GM12878 (cell line): Measurements from ENCODE around the gene MAP3K7. TPM values are rescaled to one million over a fixed set of nuclear protein-coding genes. Genes with fewer than 3 reads are reported as not detected.

Source experiments
- ATAC-seq: fragments of 200-7000 bp; cut with Tn5 transposase; 3 replicates; pipeline ENCODE4 v1.9.1; 2020; ENCODE audit warnings: mild to moderate bottlenecking, moderate library complexity
- BruUV-seq: library from RNA; stranded (reverse); fragments of 400-500 nt; replicated peaks from 2 replicates; lab custom pipeline; 2021; lab: Mats Ljungman, UMichigan
- CTCF ChIA-PET: fragments of 300-600 bp; sonication (Branson Sonifier 250); formaldehyde crosslinking; extraction: SDS; loops from one replicate; lab custom pipeline; 2021; ENCODE audit warnings: inconsistent platforms; lab: Yijun Ruan, JAX
- POLR2A ChIA-PET: fragments of 350-600 bp; formaldehyde crosslinking; extraction: SDS; loops from one replicate; lab custom pipeline; 2021; ENCODE audit warnings: inconsistent platforms; lab: Charles Lee
- RAD21 ChIA-PET: fragments of 300-600 bp; sonication (Branson Sonifier 250); formaldehyde crosslinking; loops from one replicate; lab custom pipeline; 2023; ENCODE audit warnings: antibody characterized with exemption; ENCODE audit not compliant: unreplicated experiment; lab: Charles Lee
- SMC1A ChIA-PET: fragments of 300-600 bp; sonication (Branson Sonifier 250); formaldehyde crosslinking; loops from one replicate; lab custom pipeline; 2023; ENCODE audit not compliant: unreplicated experiment, uncharacterized antibody; lab: Charles Lee
- DNase-seq: peaks from one replicate; pipeline ENCODE4 v3.0.0-alpha.2; 2011; ENCODE audit warnings: low read depth, low spot score
- FAIRE-seq: peaks from 3 replicates; lab custom pipeline; 2011; peaks lifted over from hg19 to GRCh38; lab: Jason Lieb, UNC
- H2AFZ ChIP-seq: 2 replicates; pipeline ENCODE4 v1.6.0; 2011; ENCODE audit warnings: low read depth, low read length, control low read depth; ENCODE audit not compliant: control insufficient read depth
- H3K27ac ChIP-seq: 2 replicates; pipeline ENCODE4 v1.5.1; 2011; ENCODE audit warnings: control low read depth; ENCODE audit not compliant: control insufficient read depth, insufficient read depth
- H3K27me3 ChIP-seq, 2 experiments: replicated peaks in 1 of 2; 2 replicates each; pipeline versions ENCODE4 v1.6.0 to v1.6.1; 2011; ENCODE audit warnings: low read length in 1 of 2; ENCODE audit not compliant: control insufficient read depth in 2 of 2, insufficient read depth in 2 of 2
- H3K36me3 ChIP-seq, 2 experiments: 2 replicates each; pipeline ENCODE4 v1.5.1; 2011; ENCODE audit warnings: low read length in 1 of 2; ENCODE audit not compliant: control insufficient read depth in 2 of 2, insufficient read depth in 2 of 2
- H3K4me1 ChIP-seq: 2 replicates; pipeline ENCODE4 v1.6.1; 2011; ENCODE audit warnings: mild to moderate bottlenecking, low read length, moderate library complexity, mixed read lengths; ENCODE audit not compliant: control insufficient read depth, insufficient read depth
- H3K4me2 ChIP-seq: 2 replicates; pipeline ENCODE4 v1.6.0; 2011; ENCODE audit warnings: control low read depth; ENCODE audit not compliant: control insufficient read depth, insufficient read depth
- H3K4me3 ChIP-seq: fragments of 200-600 bp; sonication (generic); 2 replicates; pipeline ENCODE4 v1.5.1; 2016
- H3K79me2 ChIP-seq: 2 replicates; pipeline ENCODE4 v1.6.0; 2011; ENCODE audit warnings: low read length; ENCODE audit not compliant: control insufficient read depth, insufficient read depth
- H3K9ac ChIP-seq: 2 replicates; pipeline ENCODE4 v1.8.0; 2011; ENCODE audit warnings: low read length, control low read depth, mixed read lengths; ENCODE audit not compliant: control insufficient read depth, insufficient read depth
- H3K9me3 ChIP-seq: replicated peaks from 3 replicates; pipeline ENCODE4 v1.5.1; 2011; ENCODE audit warnings: mild to moderate bottlenecking, low read length; ENCODE audit not compliant: control insufficient read depth, insufficient read depth
- H4K20me1 ChIP-seq: 2 replicates; pipeline ENCODE4 v1.6.0; 2011; ENCODE audit not compliant: control insufficient read depth, insufficient read depth
- E2F4 ChIP-seq: IDR thresholded peaks from 2 replicates; pipeline ENCODE4 v1.6.1; 2012; ENCODE audit warnings: low read depth, low read length, improper control_type of control experiment
- HCFC1 ChIP-seq: fragments of 150-350 bp; IDR thresholded peaks from 2 replicates; pipeline ENCODE4 v1.6.1; 2014; ENCODE audit warnings: low read length
- HDAC2 ChIP-seq: fragments of 200-600 bp; sonication (generic); IDR thresholded peaks from 2 replicates; pipeline ENCODE4 v1.6.1; 2017
- IRF5 ChIP-seq: fragments of 450-650 bp; IDR thresholded peaks from 2 replicates; pipeline ENCODE4 v1.6.1; 2017; ENCODE audit warnings: borderline replicate concordance
- JUND ChIP-seq: IDR thresholded peaks from 2 replicates; pipeline ENCODE4 v1.6.1; 2012; ENCODE audit warnings: low read depth, mild to moderate bottlenecking, low read length, improper control_type of control experiment, moderate library complexity
- MTA3 ChIP-seq: IDR thresholded peaks from 2 replicates; pipeline ENCODE4 v1.6.1; 2012; ENCODE audit warnings: low read length, inconsistent platforms, borderline replicate concordance
- NR2F1 ChIP-seq: fragments of 450-650 bp; conservative IDR thresholded peaks from 2 replicates; pipeline ENCODE4 v1.6.1; 2017; ENCODE audit warnings: mild to moderate bottlenecking
- POLR2AphosphoS2 ChIP-seq: IDR thresholded peaks from 2 replicates; pipeline ENCODE4 v1.6.1; 2011; ENCODE audit warnings: low read depth, mild to moderate bottlenecking, low read length, improper control_type of control experiment, moderate library complexity
- SMARCA5 ChIP-seq: fragments of 450-650 bp; IDR thresholded peaks from 2 replicates; pipeline ENCODE4 v1.6.1; 2017; ENCODE audit warnings: mild to moderate bottlenecking
- SMC3 ChIP-seq: IDR thresholded peaks from 2 replicates; pipeline ENCODE4 v1.6.1; 2011; ENCODE audit warnings: low read length, improper control_type of control experiment, borderline replicate concordance
- SPI1 ChIP-seq: IDR thresholded peaks from 2 replicates; pipeline ENCODE4 v1.6.1; 2011; ENCODE audit warnings: low read depth, mild to moderate bottlenecking, low read length, moderate library complexity, borderline replicate concordance; ENCODE audit not compliant: insufficient read depth
- TAF1 ChIP-seq: IDR thresholded peaks from 2 replicates; pipeline ENCODE4 v1.6.1; 2011; ENCODE audit warnings: mild to moderate bottlenecking, low read depth, low read length, borderline replicate concordance
- ZNF384 ChIP-seq: IDR thresholded peaks from 2 replicates; pipeline ENCODE4 v1.6.1; 2012; ENCODE audit warnings: low read depth, mild to moderate bottlenecking, low read length, improper control_type of control experiment, borderline replicate concordance
- WGBS: methylation state at CpG from one replicate; pipeline ENCODE4 v1.1.6; 2016; ENCODE audit warnings: low lambda C conversion rate; ENCODE audit not compliant: insufficient replicate concordance, insufficient coverage; ENCODE audit errors: missing lambda C conversion rate; 5-methylcytosine and 5-hydroxymethylcytosine counted together
- in situ Hi-C: fragments of 300-500 bp; cut with MboI; formaldehyde crosslinking; loops from 9 replicates; pipeline ENCODE4 v1.14.3; 2018; ENCODE audit warnings: mixed read lengths
- intact Hi-C: fragments of 100-400 bp; cut with micrococcal nuclease; formaldehyde crosslinking; loops from one replicate; pipeline ENCODE4 v1.14.2; 2022; ENCODE audit not compliant: unreplicated experiment
- polyA plus RNA-seq, 11 experiments: library from polyadenylated mRNA; depleted of rRNA in 4 of 11; unstranded in 6 of 11; stranded (reverse) in 5 of 11; fragments of >200 nt; fragmentation: Nextera tagmentation in 4 of 11; fragmentation: Illumina TruSeq in 1 of 11; extraction: Ambion mirVana in 4 of 11; extraction: Trizol in 1 of 11; gene quantifications; 1 replicate in 1 of 11; 2 replicates in 10 of 11; pipeline versions ENCODE4 v1.2.1 to v1.2.3, GENCODE V29; 2011 to 2016; ENCODE audit warnings: inconsistent platforms in 2 of 11, missing spikeins in 2 of 11, low read depth in 1 of 11
- total RNA-seq, 4 experiments: library from RNA; depleted of rRNA in 3 of 4; stranded (reverse); fragments of >200 nt in 3 of 4; fragmentation: Illumina TruSeq in 1 of 4; extraction: Trizol in 1 of 4; gene quantifications; 2 replicates each; pipeline versions ENCODE4 v1.2.1 to v1.2.3, GENCODE V29; 2013 to 2021

MAP3K7 gene
- total and polyA plus RNA-seq, 10 of the 15 experiments (the other 5 are each of a cell fraction or from before 2014, with no cell fraction given) = 7.0 to 42.6 (median 22.0) TPM

GRCh38 chr6:90621581-90621980 lies 34.7 kb upstream of the MAP3K7 start:
- H3K4me2 ChIP-seq = no peak overlapping the region
- H3K4me1 ChIP-seq = no peaks in the 10 kb centered on the region
- H3K36me3 ChIP-seq = no peaks in the 10 kb centered on the region
- no peak overlapping the region for H3K27ac ChIP-seq
- intact Hi-C loops = no loop called here
- ChIA-PET RAD21 (no interaction called here), CTCF (no interaction called here), SMC1A (no interaction called here), POLR2A (no interaction called here)
- TF ChIP-seq POLR2AphosphoS2 (no peak), JUND (no peak), ZNF384 (no peak), NR2F1 (no peak)
- DNase-seq (no peak), ATAC-seq (no peak), FAIRE-seq (no peak)
- no TSS peak for BruUV-seq
- no peak overlapping the region for H2AFZ ChIP-seq
- H3K9ac ChIP-seq = no peak overlapping the region
- H3K4me3 ChIP-seq = no peak overlapping the region
- no peaks in the 10 kb centered on the region for H3K79me2 ChIP-seq
- H4K20me1 ChIP-seq = no peaks in the 10 kb centered on the region
- H3K27me3 ChIP-seq = 0 out of 4 replicates have a peak, but pooled peaks cover 0 to 2% of the 10 kb centered on the region in 2 experiments
- no peaks in the 10 kb centered on the region for H3K9me3 ChIP-seq
- 20% methylated on average over 2 of the region's 2 CpGs for WGBS
- in situ Hi-C loops = no loop called here

- Histone ChIP-seq H3K9me3 (no peaks in the 10 kb centered on the region), H3K4me1 (no peaks in the 10 kb centered on the region), H3K4me2 (no peak overlapping the region), H3K9ac (no peak overlapping the region), H3K36me3 (no peaks in the 10 kb centered on the region), H3K4me3 (no peak overlapping the region), H3K27ac (no peak overlapping the region), H4K20me1 (no peaks in the 10 kb centered on the region), H3K79me2 (no peaks in the 10 kb centered on the region), H2AFZ (no peak overlapping the region), H3K27me3 (peaks cover 0 to 2% of the 10 kb centered on the region in 2 experiments; a peak in 1 of 4 replicates)
- no TSS peak for BruUV-seq
- ATAC-seq (no peak), DNase-seq (no peak), FAIRE-seq (no peak)
- WGBS = 0% methylated on average over 2 of the region's 2 CpGs
- CTCF ChIA-PET = interaction anchor here (1.1 kb wide), 1 partner anchor 13 kb away, joined by 3 read pairs; no protein-coding TSS in a partner anchor
- POLR2A ChIA-PET = no interaction called here
- in situ Hi-C loops = no loop called here
- RAD21 ChIA-PET = interaction anchor here (1.3 kb wide), 1 partner anchor 13 kb away, joined by 5 read pairs; no protein-coding TSS in a partner anchor
- intact Hi-C loops = no loop called here
- SMC1A ChIA-PET = interaction anchor here (1.0 to 2.1 kb wide), 2 partner anchors 45 to 198 kb away, joined by 4 to 8 read pairs; no protein-coding TSS in a partner anchor
- TF ChIP-seq E2F4 (no peak), SMC3 (no peak), MTA3 (no peak), SMARCA5 (no peak), HDAC2 (no peak), TAF1 (no peak), HCFC1 (no peak), IRF5 (no peak), SPI1 (no peak)
Measured at GRCh38 chr6:90619221-90619620, 32.3 kb upstream of the MAP3K7 start.
